Regular cardiac myocyte (primary cell): Measurements from ENCODE around the gene TSHZ3. TPM values are rescaled to one million over a fixed set of nuclear protein-coding genes. Genes with fewer than 3 reads are reported as not detected.

Experiments
- total RNA-seq: library from RNA; depleted of rRNA; stranded (reverse); fragments of >200 nt; gene quantifications from 2 replicates; pipeline ENCODE4 v1.2.3, GENCODE V29; 2014

Gene TSHZ3
- 7.1 and 8.7 TPM in 2 replicates for total RNA-seq

DNA sequence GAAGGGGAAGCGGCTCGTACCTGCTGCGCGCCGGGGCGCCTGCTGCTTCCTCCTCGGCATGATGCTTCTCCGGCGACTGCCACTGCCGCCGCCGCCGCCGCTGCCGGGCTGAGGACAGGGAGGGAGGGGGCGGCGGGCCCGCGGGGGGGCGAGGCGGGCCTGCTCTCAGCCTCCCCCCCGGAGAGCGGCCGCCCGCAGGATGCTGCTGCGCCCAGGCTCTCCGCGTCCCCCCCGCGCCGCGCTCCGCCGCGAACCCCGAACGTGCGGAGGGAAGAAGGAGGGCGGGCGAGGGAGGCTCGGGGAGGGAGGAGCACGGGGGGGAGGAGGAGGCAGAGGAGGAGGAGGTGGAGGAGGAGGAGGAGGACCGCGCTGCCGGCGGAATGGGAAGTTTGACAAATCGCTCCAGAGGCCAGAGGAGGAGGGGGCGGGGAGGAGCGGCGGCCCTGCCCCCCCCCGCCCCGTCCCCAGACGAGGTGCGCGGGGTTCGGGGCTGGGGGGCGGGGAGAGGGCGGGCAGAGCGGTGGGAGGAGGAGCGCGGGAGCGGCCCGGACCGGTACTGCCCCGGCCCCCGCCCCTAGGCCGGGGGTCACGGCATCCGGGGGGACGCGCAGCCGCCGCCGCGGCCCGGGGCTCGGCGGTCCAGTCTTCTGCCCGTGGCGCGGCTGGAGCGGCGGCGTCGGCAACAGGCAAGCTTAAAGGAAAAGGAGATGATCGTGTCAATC is at the start of gene TSHZ3:
Gene TSHZ3, minus strand, starts transcription at position 277 of the 722 bp plus-strand sequence. Its CDS starts 217 bp downstream, at position 60.

